PC-9 (cell line): ENCODE data around the gene SPACA5.

ENCODE experiments used
- CTCF ChIP-seq: fragments of 200-600 bp; sonication (generic); conservative IDR thresholded peaks from 2 replicates; pipeline ENCODE4 v1.6.1; 2017; ENCODE audit warnings: mixed run types, antibody characterized with exemption, mild to moderate bottlenecking, moderate library complexity
- EZH2 ChIP-seq: fragments of 200-600 bp; sonication (generic); IDR thresholded peaks from 2 replicates; pipeline ENCODE4 v1.8.0; 2017; ENCODE audit warnings: antibody characterized with exemption, low read depth

- TF ChIP-seq CTCF (no peak), EZH2 (no peak)
Measured at GRCh38 chrX:48028091-48028490, 21.3 kb downstream of the SPACA5 start.
